NOMO-1 treated with DMSO at 0.1 percent for 48 hours (cell line): Measurements from ENCODE around the gene SLC66A3.

Source experiments
- DNase-seq: peaks from one replicate; lab custom pipeline; 2025; ENCODE audit not compliant: unreplicated experiment; lab: John Stamatoyannopoulos, UW

Gene SLC66A3

GRCh38 chr2:11213090-11213638, 57.9 kb downstream of the SLC66A3 start:
- DNase-seq, result no peak

- DNase-seq, result no peak
Measured at GRCh38 chr2:11213975-11214374, 58.7 kb downstream of the SLC66A3 start.

- DNase-seq, result no peak
Measured at GRCh38 chr2:11214770-11215169, 59.5 kb downstream of the SLC66A3 start.

- no peak for DNase-seq
Measured at GRCh38 chr2:11215407-11215806, 60.1 kb downstream of the SLC66A3 start.

- DNase-seq, result no peak
Measured at GRCh38 chr2:11220445-11220844, 65.2 kb downstream of the SLC66A3 start.

GRCh38 chr2:11222845-11223244, 67.6 kb downstream of the SLC66A3 start:
- no peak for DNase-seq

- DNase-seq, result peak; percentile 79
Measured at GRCh38 chr2:11224887-11225286, 69.6 kb downstream of the SLC66A3 start.

- DNase-seq, result no peak
Measured at GRCh38 chr2:11227595-11227994, 72.3 kb downstream of the SLC66A3 start.
